ENCODE results near the gene KIF18A. TPM values are rescaled to one million over a fixed set of nuclear protein-coding genes. Genes with fewer than 3 reads are reported as not detected.

Gene KIF18A
- total and polyA plus RNA-seq, 8 donors: 4.2 to 14.1 (median 7.2) TPM

DNA sequence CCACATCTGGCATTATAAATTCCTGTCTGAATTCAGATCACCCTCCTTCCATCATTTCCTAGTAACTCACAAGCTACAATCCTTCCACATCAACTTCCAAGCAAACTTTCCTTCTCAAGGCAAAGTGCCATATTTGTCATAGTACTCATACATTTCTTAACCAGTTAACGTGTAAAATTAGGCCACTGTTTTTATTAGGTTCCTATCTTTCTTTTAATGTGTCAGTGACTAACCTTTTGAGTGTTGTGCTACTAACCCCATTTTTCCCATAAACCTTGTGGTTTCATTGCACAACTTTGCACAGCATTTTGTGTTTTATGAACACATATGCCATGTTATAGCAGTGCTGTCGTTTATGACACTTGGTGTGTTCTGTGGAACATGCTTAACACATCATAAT is 90.1 kb downstream of the KIF18A start:
- ATAC-seq (no peak), DNase-seq (no peak)
- peaks cover 0 to 4% of the 10 kb centered on the region in 2 donors for H3K36me3 ChIP-seq
- TF ChIP-seq, protein P1, sequence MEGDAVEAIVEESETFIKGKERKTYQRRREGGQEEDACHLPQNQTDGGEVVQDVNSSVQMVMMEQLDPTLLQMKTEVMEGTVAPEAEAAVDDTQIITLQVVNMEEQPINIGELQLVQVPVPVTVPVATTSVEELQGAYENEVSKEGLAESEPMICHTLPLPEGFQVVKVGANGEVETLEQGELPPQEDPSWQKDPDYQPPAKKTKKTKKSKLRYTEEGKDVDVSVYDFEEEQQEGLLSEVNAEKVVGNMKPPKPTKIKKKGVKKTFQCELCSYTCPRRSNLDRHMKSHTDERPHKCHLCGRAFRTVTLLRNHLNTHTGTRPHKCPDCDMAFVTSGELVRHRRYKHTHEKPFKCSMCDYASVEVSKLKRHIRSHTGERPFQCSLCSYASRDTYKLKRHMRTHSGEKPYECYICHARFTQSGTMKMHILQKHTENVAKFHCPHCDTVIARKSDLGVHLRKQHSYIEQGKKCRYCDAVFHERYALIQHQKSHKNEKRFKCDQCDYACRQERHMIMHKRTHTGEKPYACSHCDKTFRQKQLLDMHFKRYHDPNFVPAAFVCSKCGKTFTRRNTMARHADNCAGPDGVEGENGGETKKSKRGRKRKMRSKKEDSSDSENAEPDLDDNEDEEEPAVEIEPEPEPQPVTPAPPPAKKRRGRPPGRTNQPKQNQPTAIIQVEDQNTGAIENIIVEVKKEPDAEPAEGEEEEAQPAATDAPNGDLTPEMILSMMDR (IDR thresholded peaks at IDR 0.05): no peak
- no peaks in the 10 kb centered on the region for H3K9me3 ChIP-seq
- H3K27ac ChIP-seq: no peak overlapping the region
- H3K27me3 ChIP-seq: no peaks in the 10 kb centered on the region
- intact Hi-C loops (cut with DNase I): no loop called here
- H3K4me3 ChIP-seq: no peak overlapping the region
- H3K4me1 ChIP-seq: no peaks in the 10 kb centered on the region

DNA sequence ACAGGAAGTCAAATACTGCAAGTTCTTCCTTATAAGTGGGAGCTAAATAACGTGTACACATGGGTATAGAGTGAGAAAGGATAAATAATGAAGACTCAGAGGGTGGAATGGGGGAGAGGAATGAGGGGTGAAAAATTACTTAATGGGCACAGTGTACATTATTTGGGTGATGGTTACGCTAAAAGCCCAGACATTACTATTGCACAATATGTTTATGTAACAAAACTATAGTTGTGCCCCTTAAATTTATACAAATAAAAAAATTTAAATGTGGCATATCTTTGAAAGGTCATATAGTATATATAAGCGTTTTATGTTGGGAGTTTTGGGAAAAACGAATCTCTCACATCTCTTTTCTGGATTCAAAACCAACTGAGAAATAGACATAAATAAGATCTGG is 96.1 kb downstream of the KIF18A start:
- Histone ChIP-seq H3K9me3 (no peaks in the 10 kb centered on the region), H3K27me3 (no peaks in the 10 kb centered on the region), H3K36me3 (no peaks in the 10 kb centered on the region), H3K27ac (no peak overlapping the region), H3K4me3 (no peak overlapping the region), H3K4me1 (no peaks in the 10 kb centered on the region)
- intact Hi-C loops (cut with DNase I): no loop called here
- DNase-seq (no peak), ATAC-seq (no peak)
- TF ChIP-seq, protein P1 (IDR thresholded peaks at IDR 0.05): no peak

DNA sequence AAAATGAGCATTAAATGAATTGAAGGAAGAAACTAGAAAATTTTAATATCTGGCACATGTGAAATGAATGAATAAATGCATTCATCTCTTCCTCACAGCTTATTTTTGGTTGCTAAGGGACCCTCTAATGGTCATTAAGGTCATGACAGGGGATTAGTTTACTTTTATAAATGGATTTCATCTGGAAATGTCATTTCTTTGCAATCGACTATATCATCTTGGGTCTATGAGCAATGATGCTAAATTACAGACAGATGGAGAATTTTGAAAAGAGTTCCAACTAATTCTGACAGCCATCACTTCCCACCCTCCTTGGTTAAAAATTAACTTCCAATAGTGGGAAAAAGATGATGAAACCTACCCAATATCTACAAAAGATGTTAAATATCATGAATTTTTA is 98.0 kb downstream of the KIF18A start:
- TF ChIP-seq, protein P1 (IDR thresholded peaks at IDR 0.05): no peak
- Histone ChIP-seq H3K4me1 (no peaks in the 10 kb centered on the region), H3K4me3 (no peak overlapping the region), H3K27me3 (no peaks in the 10 kb centered on the region), H3K9me3 (peaks cover 0 to 3% of the 10 kb centered on the region in 2 donors), H3K27ac (no peak overlapping the region), H3K36me3 (no peaks in the 10 kb centered on the region)
- DNase-seq (no peak), ATAC-seq (no peak)
- intact Hi-C loops (cut with DNase I): no loop called here

DNA sequence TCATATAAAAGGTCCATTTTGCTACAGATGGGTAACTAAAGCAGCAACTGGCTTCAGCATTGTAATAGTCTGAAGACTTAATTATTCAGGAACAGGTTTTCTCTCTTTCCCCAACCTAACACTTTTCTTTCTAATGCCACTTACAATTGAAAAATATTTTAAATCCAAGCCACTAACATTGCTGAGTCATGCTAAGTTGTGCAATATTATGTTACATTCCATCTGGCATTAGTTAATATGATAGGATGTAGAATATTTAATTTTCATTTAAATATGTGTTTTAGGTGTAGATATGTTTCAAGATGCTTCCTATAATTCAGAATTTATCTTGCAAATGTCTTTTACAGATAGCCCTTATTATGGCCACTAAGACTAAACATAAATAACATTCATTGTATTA is 98.6 kb downstream of the KIF18A start:
- TF ChIP-seq, protein P1 (IDR thresholded peaks at IDR 0.05): no peak
- Histone ChIP-seq H3K9me3 (peaks cover 0 to 7% of the 10 kb centered on the region in 2 donors), H3K27ac (no peak overlapping the region), H3K4me3 (no peak overlapping the region), H3K4me1 (no peaks in the 10 kb centered on the region), H3K27me3 (no peaks in the 10 kb centered on the region), H3K36me3 (no peaks in the 10 kb centered on the region)
- no peak for ATAC-seq
- peak in 1 of 4 donors; percentile 13 for DNase-seq
- intact Hi-C loops (cut with DNase I): no loop called here

DNA sequence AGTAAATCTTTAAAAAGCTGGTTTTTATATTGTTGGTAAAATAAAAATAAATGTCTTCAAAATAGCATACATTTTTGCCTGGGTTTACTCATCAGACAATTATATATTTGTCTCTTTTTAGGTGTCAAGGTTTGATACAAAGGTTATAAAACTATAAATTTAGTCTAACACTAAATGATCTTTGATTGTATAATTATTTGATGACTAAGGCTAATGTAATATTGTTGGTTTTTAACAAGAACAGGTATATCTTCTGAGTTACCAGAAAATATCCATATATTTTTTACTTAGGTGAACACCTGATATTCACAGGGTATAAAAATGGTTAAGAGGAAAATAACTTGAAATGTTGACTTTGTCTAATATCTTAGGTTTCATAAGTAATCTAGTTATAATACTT is 104.3 kb downstream of the KIF18A start:
- Histone ChIP-seq H3K27ac (no peak overlapping the region), H3K36me3 (peaks cover 0 to 4% of the 10 kb centered on the region in 2 donors), H3K9me3 (peaks cover 0 to 62% of the 10 kb centered on the region in 2 donors), H3K27me3 (no peaks in the 10 kb centered on the region), H3K4me1 (no peaks in the 10 kb centered on the region), H3K4me3 (no peak overlapping the region)
- ATAC-seq (no peak), DNase-seq (no peak)
- intact Hi-C loops (cut with DNase I): no loop called here
- TF ChIP-seq, protein P1 (IDR thresholded peaks at IDR 0.05): no peak

All from left lung (tissue), 10 donors.